ENCODE data around the gene ADAM30.

Gene ADAM30

DNA sequence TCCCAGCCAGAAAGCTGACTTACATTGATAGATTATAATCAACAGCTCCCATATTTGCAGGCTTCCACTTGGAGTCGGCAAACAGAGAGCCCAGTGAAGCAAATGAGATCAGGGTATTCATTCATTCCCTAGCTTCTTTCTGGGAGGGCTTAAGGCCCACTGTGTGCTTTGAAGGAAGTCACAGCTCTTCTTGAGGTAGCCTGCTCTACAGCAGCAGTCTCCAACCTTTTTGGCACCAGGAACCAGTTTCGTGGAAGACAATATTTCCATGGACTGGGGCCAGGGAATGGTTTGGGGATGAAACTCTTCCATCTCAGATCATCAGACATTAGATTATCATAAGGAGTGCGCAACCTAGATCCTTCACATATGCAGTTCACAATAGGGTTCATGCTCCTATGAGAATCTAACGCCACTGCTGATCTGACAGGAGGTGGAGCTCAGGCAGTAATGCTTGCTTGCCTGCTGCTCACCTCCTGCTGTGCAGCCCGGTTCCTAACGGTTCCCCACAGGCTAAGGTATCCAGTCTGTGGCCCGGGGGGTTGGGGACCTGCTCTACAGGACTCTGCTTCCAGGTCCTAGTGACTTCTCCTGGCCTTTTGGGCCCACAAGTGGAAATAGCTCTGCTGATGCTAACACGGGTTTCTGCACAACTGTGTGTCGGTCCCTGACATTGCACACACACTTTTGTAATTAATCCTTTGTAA is 13.7 kb upstream of the ADAM30 start:
- H3K4me3 ChIP-seq (ENCODE audit: low read depth, low read length), result no peak overlapping the region
- no peak for TF ChIP-seq CTCF (IDR thresholded peaks at IDR 0.05; ENCODE audit: low read depth, low read length)

DNA sequence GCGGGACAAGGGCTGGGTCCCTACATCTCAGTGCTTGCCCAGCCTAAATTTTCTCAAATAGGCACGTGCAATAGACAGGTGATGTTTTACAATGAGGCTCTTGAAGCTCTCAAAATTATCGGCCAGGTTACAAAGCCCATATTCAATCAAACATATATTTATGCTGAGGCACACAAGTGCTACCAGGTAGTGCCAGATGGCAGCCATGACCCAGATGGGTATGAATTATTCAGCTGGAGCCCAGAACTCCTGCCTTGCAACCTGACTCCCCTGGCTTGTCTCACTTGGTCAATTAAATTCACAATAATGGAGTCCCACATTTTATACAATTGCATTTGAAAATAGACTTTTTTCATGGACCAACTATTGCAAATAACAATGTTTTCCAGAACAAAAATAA is 12.3 kb upstream of the ADAM30 start:
- no peak overlapping the region for H3K4me3 ChIP-seq (ENCODE audit: low read depth, low read length)
- TF ChIP-seq CTCF (IDR thresholded peaks at IDR 0.05; ENCODE audit: low read depth, low read length), result no peak

GRCh38 chr1:119906927-119907652 is 10.8 kb upstream of the ADAM30 start:
- no peak overlapping the region for H3K4me3 ChIP-seq (ENCODE audit: low read depth, low read length)
- TF ChIP-seq CTCF (IDR thresholded peaks at IDR 0.05; ENCODE audit: low read depth, low read length), result no peak

- no peak for TF ChIP-seq CTCF (IDR thresholded peaks at IDR 0.05; ENCODE audit: low read depth, low read length)
- no peak overlapping the region for H3K4me3 ChIP-seq (ENCODE audit: low read depth, low read length)
Observed at GRCh38 chr1:119903443-119903835, 7.1 kb upstream of the ADAM30 start.

DNA sequence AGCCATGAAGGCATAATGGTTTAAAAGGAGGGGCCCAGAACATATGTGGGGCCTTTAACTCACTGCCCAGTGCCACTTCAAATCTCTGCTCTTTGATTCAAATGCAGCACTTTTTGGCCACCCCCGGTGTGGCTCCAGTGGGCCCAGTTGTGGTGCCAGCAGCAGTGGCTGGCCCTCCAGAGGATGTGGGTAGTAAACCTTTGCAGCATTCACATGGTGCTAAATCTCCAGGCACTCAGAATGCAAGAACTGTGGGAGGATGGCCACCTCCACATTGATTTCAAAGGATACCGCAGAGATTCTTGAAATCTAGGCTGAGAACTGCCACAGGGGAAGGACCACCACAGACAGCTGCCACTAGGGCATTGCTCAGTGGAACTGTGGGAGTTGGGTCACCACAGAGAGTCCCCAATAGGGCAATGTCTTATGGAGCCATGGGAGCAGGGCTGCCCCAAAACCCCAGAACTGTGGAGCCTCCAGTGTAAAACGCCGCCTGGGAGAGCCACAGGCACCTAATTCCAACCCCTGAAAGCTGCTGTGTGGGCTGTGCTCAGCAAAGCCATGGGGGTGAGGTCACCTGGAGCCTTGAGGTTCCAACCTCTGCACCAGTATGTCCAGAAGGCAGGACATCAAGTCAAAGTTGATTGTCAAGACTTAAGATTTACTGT is 6.6 kb upstream of the ADAM30 start:
- TF ChIP-seq CTCF (IDR thresholded peaks at IDR 0.05; ENCODE audit: low read depth, low read length), result no peak
- no peak overlapping the region for H3K4me3 ChIP-seq (ENCODE audit: low read depth, low read length)

- TF ChIP-seq CTCF (IDR thresholded peaks at IDR 0.05; ENCODE audit: low read depth, low read length), result no peak
- no peak overlapping the region for H3K4me3 ChIP-seq (ENCODE audit: low read depth, low read length)
Observed at GRCh38 chr1:119898981-119899720, 2.8 kb upstream of the ADAM30 start.

Data from WI38 (cell line).